ENCODE measurements around the gene ZDHHC14.

DNA sequence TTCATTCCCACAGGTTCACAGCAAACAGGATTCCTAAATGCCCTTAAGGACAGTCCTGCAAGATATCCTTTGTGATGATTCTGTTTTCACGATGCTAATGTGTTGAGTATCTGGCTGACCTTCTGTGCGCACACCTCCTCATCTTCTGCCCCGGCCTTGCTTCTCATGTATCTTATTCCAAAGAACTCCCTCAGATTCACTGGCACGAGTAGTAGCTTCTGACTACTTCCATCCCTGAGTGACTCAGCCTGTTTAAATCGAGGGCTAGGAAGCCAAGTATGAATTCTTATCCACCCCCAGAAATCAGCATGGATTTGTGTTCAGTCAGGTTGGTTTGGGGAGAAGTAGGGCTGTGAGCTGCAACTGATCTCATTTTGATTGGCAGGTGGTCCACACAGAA is 251.8 kb downstream of the ZDHHC14 start:
- TF ChIP-seq EP300 (IDR thresholded peaks at IDR 0.05): no peak
- TF ChIP-seq, protein P1, sequence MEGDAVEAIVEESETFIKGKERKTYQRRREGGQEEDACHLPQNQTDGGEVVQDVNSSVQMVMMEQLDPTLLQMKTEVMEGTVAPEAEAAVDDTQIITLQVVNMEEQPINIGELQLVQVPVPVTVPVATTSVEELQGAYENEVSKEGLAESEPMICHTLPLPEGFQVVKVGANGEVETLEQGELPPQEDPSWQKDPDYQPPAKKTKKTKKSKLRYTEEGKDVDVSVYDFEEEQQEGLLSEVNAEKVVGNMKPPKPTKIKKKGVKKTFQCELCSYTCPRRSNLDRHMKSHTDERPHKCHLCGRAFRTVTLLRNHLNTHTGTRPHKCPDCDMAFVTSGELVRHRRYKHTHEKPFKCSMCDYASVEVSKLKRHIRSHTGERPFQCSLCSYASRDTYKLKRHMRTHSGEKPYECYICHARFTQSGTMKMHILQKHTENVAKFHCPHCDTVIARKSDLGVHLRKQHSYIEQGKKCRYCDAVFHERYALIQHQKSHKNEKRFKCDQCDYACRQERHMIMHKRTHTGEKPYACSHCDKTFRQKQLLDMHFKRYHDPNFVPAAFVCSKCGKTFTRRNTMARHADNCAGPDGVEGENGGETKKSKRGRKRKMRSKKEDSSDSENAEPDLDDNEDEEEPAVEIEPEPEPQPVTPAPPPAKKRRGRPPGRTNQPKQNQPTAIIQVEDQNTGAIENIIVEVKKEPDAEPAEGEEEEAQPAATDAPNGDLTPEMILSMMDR (IDR thresholded peaks at IDR 0.05): no peak
